Erythroblast (primary cell): ENCODE results near the gene INPP4B.

Experiments
- GATA1 ChIP-seq: IDR thresholded peaks from 2 replicates; pipeline ENCODE4 v1.6.1; 2011; ENCODE audit warnings: low read depth, mild to moderate bottlenecking, control low read depth, low read length, moderate library complexity
- POLR2A ChIP-seq: IDR thresholded peaks from 2 replicates; pipeline ENCODE4 v1.6.1; 2011; ENCODE audit warnings: mild to moderate bottlenecking, low read length

- TF ChIP-seq POLR2A (no peak), GATA1 (no peak)
Observed at GRCh38 chr4:142690406-142691163, 155.5 kb downstream of the INPP4B start.
